Ascending aorta (tissue), 2 donors: Measurements from ENCODE around the gene TOLLIP. TPM values are rescaled to one million over a fixed set of nuclear protein-coding genes. Genes with fewer than 3 reads are reported as not detected.

Experiments used
- DNase-seq, 2 donors: peaks; one replicate each; pipeline ENCODE4 v3.0.0-alpha.2; 2019; ENCODE audit warnings: low spot score in 2 of 2
- H3K27ac ChIP-seq, 2 donors: fragments of 200-600 bp; sonication (generic); one replicate each; pipeline ENCODE4 v1.5.1; 2016 to 2017; ENCODE audit warnings: mild to moderate bottlenecking in 1 of 2
- H3K27me3 ChIP-seq: fragments of 200-600 bp; sonication (generic); one replicate; pipeline ENCODE4 v1.5.1; 2017
- H3K36me3 ChIP-seq, 2 donors: fragments of 200-600 bp; sonication (generic); one replicate each; pipeline ENCODE4 v1.5.1; 2016
- H3K4me1 ChIP-seq, 2 donors: fragments of 200-600 bp; sonication (generic); one replicate each; pipeline ENCODE4 v1.5.1; 2016 to 2017; ENCODE audit warnings: mild to moderate bottlenecking in 1 of 2
- H3K4me3 ChIP-seq, 2 donors: fragments of 200-600 bp; sonication (generic); one replicate each; pipeline ENCODE4 v1.5.1; 2016 to 2017; ENCODE audit warnings: mild to moderate bottlenecking in 1 of 2
- H3K9me3 ChIP-seq, 2 donors: fragments of 200-600 bp; sonication (generic); one replicate each; pipeline ENCODE4 v1.5.1; 2016
- CTCF ChIP-seq, 3 experiments: fragments of 200-600 bp in 2 of 3; fragments of 450-650 bp in 1 of 3; sonication (generic) in 2 of 3; IDR thresholded peaks; one replicate each; pipeline ENCODE4 v1.5.1; 2016 to 2019; ENCODE audit warnings: antibody characterized with exemption in 3 of 3, mild to moderate bottlenecking in 1 of 3, moderate library complexity in 1 of 3
- intact Hi-C: fragments of 100-400 bp; cut with DNase I; formaldehyde crosslinking; loops from one replicate; pipeline ENCODE4 v1.15.1; 2023
- total RNA-seq: library from RNA; depleted of rRNA; stranded (reverse); fragments of >200 nt; gene quantifications from one replicate; pipeline ENCODE4 v1.1.0, GENCODE V29; 2016

TOLLIP gene
- total RNA-seq, 1 donor from 2014 or later: 63.0 TPM

- Histone ChIP-seq H3K4me1 (peaks cover 6 to 12% of the 10 kb centered on the region in 2 donors), H3K36me3 (no peaks in the 10 kb centered on the region), H3K9me3 (no peaks in the 10 kb centered on the region), H3K27ac (peak overlapping the region; percentile 62 to 83), H3K4me3 (peak overlapping the region; percentile 44 to 67), H3K27me3 (no peaks in the 10 kb centered on the region)
- peak; percentile 67 to 94 for DNase-seq
- no peak for TF ChIP-seq CTCF (IDR thresholded peaks at IDR 0.05)
- intact Hi-C loops: loop anchor here (1.0 to 5.0 kb wide), 4 partner anchors 42 to 310 kb away; partner anchors contain the start of genes BRSK2 and DUSP8
These were observed 47.0 kb downstream of the TOLLIP start for GRCh38 chr11:1262172-1263006.

- TF ChIP-seq CTCF (IDR thresholded peaks at IDR 0.05): no peak
- Histone ChIP-seq H3K27ac (peak overlapping the region; percentile 62 to 83), H3K27me3 (no peaks in the 10 kb centered on the region), H3K36me3 (no peaks in the 10 kb centered on the region), H3K9me3 (no peaks in the 10 kb centered on the region), H3K4me1 (peaks cover 6 to 12% of the 10 kb centered on the region in 2 donors), H3K4me3 (peak overlapping the region in 1 of 2 donors; percentile 67)
- DNase-seq: no peak
- intact Hi-C loops: loop anchor here (1.0 to 5.0 kb wide), 4 partner anchors 43 to 311 kb away; partner anchors contain the start of genes BRSK2 and DUSP8
These were observed 48.0 kb downstream of the TOLLIP start for GRCh38 chr11:1261241-1262071.

- no peaks in the 10 kb centered on the region for H3K36me3 ChIP-seq
- H3K27ac ChIP-seq: no peak overlapping the region
- TF ChIP-seq CTCF (IDR thresholded peaks at IDR 0.05): no peak
- H3K9me3 ChIP-seq: no peaks in the 10 kb centered on the region
- intact Hi-C loops: loop anchor here (5.0 kb wide), 3 partner anchors 127 to 312 kb away; partner anchors contain the start of genes BRSK2 and DUSP8
- peaks cover 6 to 12% of the 10 kb centered on the region in 2 donors for H3K4me1 ChIP-seq
- no peak for DNase-seq
- H3K27me3 ChIP-seq: no peaks in the 10 kb centered on the region
- no peak overlapping the region for H3K4me3 ChIP-seq
These were observed 48.8 kb downstream of the TOLLIP start for GRCh38 chr11:1260620-1261019.

GRCh38 chr11:1260023-1260501 lies 49.4 kb downstream of the TOLLIP start:
- Histone ChIP-seq H3K27me3 (no peaks in the 10 kb centered on the region), H3K36me3 (no peaks in the 10 kb centered on the region), H3K4me3 (no peak overlapping the region), H3K4me1 (peaks cover 6 to 12% of the 10 kb centered on the region in 2 donors), H3K27ac (no peak overlapping the region), H3K9me3 (no peaks in the 10 kb centered on the region)
- DNase-seq: no peak
- intact Hi-C loops: loop anchor here (5.0 kb wide), 3 partner anchors 127 to 312 kb away; partner anchors contain the start of genes BRSK2 and DUSP8
- TF ChIP-seq CTCF (IDR thresholded peaks at IDR 0.05): no peak

- no peak for DNase-seq
- Histone ChIP-seq H3K36me3 (no peaks in the 10 kb centered on the region), H3K4me3 (no peak overlapping the region), H3K9me3 (no peaks in the 10 kb centered on the region), H3K4me1 (peaks cover 6 to 12% of the 10 kb centered on the region in 2 donors), H3K27ac (no peak overlapping the region), H3K27me3 (no peaks in the 10 kb centered on the region)
- TF ChIP-seq CTCF (IDR thresholded peaks at IDR 0.05): no peak
- intact Hi-C loops: no loop called here
These were observed 49.9 kb downstream of the TOLLIP start for GRCh38 chr11:1259561-1259960.
